GM19035 (cell line): Measurements from ENCODE around the gene SCRN2.

Source experiments
- ATAC-seq: cut with Tn5 transposase; IDR thresholded peaks from one replicate; pipeline ENCODE4 v1.9.1; 2021; ENCODE audit not compliant: unreplicated experiment

Gene SCRN2

GRCh38 chr17:47872019-47872650 lies 31.1 kb upstream of the SCRN2 start:
- ATAC-seq, result no peak

- ATAC-seq, result no peak
These were observed 30.0 kb upstream of the SCRN2 start for GRCh38 chr17:47871048-47871447.

- no peak for ATAC-seq
These were observed 29.0 kb upstream of the SCRN2 start for GRCh38 chr17:47870056-47870455.

- no peak for ATAC-seq
These were observed 28.0 kb upstream of the SCRN2 start for GRCh38 chr17:47869114-47869513.

- no peak for ATAC-seq
These were observed 26.9 kb upstream of the SCRN2 start for GRCh38 chr17:47867813-47868533.

GRCh38 chr17:47866941-47867340 lies 25.9 kb upstream of the SCRN2 start:
- no peak for ATAC-seq

- no peak for ATAC-seq
These were observed 23.7 kb upstream of the SCRN2 start for GRCh38 chr17:47864791-47865216.

GRCh38 chr17:47862621-47863440 lies 21.8 kb upstream of the SCRN2 start:
- ATAC-seq, result no peak

- no peak for ATAC-seq
These were observed 19.3 kb upstream of the SCRN2 start for GRCh38 chr17:47860386-47860785.

GRCh38 chr17:47857551-47858455 lies 16.7 kb upstream of the SCRN2 start:
- no peak for ATAC-seq

- ATAC-seq, result no peak
These were observed 15.8 kb upstream of the SCRN2 start for GRCh38 chr17:47856830-47857229.

- no peak for ATAC-seq
These were observed 14.7 kb upstream of the SCRN2 start for GRCh38 chr17:47855737-47856136.

- no peak for ATAC-seq
These were observed 12.5 kb upstream of the SCRN2 start for GRCh38 chr17:47853616-47854015.

GRCh38 chr17:47852113-47852949 lies 11.3 kb upstream of the SCRN2 start:
- ATAC-seq, result no peak

GRCh38 chr17:47851764-47852112 lies 10.7 kb upstream of the SCRN2 start:
- no peak for ATAC-seq

- ATAC-seq, result no peak
These were observed 9.9 kb upstream of the SCRN2 start, which contains the start of gene SP6 for GRCh38 chr17:47850692-47851573. Gene SP6 (minus strand): TSS chr17:47851163. CDS start chr17:47848429, 2,734 bp downstream.

GRCh38 chr17:47850373-47850691 lies 9.3 kb upstream of the SCRN2 start:
- ATAC-seq, result no peak

- no peak for ATAC-seq
These were observed 7.1 kb upstream of the SCRN2 start for GRCh38 chr17:47848198-47848513.
